NCI-H2171 (cell line): ENCODE results near the gene NRXN3.
"Not testable (repeated sequence)": the region's sequence is repeated elsewhere in the genome, so short reads cannot be mapped to it uniquely, and the experiment has no call there.

Experiments used
- DNase-seq: peaks from one replicate; lab custom pipeline; 2025; lab: John Stamatoyannopoulos, UW

NRXN3 gene

DNA sequence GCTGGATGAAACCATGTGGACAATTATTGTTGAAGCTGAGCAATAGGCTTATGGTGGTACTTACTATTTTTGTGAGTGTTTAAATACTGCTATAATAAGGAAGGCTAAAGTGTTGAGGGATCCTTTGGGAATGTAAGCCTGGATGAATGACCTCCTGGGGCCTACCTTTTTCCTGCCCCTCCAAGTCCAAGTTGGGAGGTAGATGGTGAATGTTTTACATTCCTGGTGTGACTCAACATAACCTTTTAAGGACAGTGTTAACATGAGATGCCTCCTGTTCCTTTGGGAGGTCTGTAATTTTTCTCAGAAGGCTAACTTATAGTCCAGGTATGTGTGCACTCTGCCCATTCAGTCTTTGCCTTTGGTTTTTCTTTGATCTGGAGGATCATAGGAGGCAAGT lies 315.9 kb downstream of the NRXN3 start:
- no peak for DNase-seq

DNA sequence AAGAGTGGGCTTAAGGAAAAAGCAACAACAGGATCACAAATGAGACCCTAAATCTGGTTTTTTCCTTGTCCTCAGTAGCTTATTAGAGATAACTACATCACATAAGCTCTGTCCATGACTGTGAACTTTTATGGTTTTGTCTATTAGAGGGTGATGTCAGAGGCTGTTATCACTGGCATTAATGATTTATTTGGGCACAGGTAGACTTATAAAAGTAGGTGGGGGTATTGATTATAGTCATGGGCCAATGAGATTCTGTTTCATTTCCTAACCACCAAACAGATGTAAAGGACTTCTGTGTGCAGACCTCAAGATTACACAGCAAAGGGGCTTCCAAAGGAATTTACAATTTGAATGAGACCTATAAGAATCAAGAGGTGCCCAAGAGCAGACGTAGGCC lies 316.4 kb downstream of the NRXN3 start:
- no peak for DNase-seq

DNA sequence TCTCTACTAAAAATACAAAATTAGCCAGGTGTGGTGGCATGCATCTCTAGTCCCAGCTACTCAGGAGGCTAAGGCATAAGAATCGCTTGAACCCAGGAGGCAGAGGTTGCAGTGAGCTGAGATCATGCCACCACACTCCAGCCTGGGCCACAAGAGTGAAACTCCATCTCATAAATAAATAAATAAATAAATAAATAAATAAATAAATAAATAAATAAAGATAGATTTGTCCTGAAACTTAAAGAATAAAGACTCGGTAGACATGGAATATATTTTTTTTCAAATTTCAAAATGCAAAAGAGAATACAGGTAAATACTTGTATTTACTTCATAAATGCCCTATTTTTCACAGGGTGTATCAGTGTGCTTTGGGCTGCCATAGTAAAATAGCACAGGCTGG lies 317.4 kb downstream of the NRXN3 start:
- DNase-seq, result not testable (repeated sequence)

DNA sequence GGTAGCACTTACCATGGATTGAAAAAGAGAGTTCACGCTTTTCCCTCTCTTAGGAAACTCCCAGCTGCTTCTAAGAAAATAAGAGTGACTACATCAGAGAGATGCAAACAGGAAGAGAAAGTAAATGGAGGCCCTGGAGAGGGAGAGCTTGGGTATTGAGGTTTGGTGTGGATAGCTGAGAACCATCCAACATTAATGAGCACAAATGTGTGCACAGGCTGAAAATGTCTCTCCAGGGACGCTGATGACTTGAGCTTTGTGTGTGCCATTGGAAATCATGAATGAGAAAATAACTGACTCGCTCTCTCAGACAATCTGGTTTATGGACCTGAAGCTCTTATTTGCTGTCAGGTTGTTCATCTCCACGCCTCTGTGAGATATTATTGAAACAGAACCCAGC lies 318.8 kb downstream of the NRXN3 start:
- no peak for DNase-seq

DNA sequence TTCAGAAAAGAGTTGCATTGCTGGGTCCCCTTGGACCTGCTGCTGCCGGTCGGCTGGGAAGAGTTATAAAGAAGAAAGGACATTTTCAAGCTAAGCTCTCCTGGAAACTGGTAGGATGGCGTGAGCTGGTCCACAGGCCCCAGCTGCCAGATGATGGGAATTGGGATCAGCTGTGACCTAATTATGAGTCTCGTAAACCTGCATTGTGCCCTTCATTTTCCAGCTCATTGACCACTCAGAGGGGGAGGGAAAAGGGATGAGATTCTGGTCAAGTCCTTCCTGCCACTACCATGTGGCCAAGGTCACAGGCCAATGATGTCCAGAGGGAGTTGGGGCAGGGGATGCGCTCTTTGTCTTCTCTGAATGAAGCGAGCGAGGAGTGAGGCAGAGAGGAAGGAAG lies 320.9 kb downstream of the NRXN3 start:
- no peak for DNase-seq

DNA sequence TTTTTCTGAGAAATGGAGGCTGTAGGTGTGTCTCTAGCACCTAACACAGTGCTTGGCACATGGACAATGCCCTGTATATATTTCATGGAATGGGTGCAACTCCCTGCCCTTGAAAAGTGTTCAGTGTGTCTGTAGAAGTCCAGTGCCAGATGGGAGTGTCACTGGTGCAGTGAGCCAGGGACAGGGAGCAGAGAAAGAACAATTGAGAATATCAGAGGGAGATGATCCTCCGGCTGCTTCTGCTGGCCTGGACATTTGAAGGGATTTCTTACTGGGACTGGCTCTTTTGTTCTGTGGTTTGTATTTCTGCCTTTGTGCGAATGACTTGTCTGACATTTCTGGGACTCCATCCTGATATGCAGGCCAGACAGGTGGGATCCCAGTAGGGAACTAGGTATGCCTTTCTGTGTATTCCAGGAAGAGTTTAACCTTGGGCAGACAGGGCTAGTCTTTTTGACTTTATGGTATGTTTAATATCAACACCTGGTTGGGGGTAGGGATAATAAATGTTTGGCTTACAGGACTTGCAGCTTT lies 328.0 kb downstream of the NRXN3 start:
- DNase-seq, result no peak

DNA sequence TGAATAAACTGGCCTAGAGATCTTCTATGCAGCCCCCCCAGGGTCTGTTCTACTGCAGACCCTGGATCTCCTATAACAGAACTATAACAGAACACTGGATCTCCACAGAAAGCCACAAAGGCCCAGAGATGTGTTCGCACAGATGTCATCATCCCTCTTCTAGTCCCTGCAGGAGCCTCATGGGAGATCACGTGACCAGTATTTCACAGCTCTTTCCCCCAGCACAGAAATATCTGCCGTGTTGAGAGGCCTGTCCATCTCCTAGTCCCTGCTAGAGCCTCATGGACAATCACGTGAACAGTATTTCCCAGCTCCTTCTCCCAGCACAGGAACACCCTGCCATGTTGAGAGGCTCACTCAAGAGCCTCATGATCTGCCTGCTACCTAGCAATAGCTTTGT lies 331.7 kb downstream of the NRXN3 start:
- DNase-seq, result no peak

DNA sequence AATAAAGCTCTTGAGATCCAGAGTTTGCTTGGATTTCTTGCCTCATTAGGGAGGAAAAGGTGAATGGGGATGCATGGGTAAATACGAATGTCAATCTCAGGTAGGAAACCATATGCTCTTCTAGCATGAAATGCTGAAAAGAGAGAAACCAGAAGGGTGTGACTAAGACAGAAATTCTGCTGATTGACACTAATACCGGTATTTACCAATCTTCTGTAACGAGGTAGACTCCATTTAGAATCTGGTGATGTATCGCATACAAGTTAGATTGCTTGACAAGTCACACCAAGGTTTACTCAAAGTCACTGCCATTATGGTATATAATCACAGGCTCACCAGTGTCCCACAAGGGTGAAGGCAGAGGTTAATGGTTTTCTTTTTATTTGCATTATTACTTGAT lies 337.9 kb downstream of the NRXN3 start:
- peak; percentile 35 for DNase-seq

DNA sequence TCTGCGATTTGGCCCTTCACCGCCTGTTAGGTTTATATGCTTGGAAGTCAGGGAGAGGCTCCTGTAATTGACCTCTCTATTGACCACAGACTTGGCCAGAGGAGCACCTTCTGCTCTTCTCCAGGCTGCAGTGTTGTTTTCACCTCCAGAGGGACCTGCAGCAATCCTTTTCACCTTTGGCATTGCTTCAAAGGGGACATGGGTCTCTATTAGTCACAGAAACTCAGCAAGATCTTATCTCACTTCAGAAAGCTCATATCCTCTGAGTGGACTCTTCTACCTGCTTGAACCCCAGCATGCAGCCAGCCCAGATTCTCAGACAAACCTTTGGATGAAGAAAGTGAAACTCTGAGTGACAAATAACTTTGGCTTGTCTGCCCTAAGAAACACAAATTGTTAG lies 339.3 kb downstream of the NRXN3 start:
- no peak for DNase-seq

DNA sequence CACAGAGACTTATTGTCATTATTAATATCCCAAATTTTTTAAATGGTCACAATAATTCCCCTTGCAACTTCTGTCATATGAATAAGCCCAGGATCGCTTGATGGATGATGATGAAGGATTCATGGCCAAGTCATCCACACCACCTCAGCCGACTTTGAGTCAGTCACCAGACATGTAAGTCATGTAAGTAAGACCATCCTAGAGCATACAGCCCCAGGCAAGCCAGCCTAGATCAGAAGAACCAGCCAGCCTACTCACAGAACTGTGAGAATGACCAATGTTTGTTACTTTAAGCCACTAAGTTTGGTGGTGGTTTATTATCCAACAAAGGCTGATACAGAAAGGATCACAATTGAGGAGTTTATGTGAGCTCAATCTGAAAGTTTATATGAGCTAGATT lies 341.8 kb downstream of the NRXN3 start:
- DNase-seq, result no peak

DNA sequence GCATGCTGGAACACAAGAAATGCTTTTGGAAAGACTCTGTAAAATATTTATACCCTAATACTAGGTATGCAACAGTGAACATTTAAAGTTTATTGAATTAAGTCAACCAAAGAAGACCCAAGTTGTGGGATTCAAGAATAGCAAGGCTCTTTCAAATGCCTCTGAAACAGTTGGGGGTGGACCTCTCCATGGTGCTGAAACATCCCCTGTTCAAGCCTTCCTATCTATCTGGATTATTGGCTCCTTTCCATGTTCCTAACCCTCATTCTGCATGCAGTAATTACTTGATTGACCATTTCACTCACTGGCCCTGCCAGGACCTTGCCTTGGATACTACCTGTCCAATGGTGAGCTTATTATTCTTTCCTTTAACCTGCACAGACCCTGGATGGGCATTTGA lies 349.7 kb downstream of the NRXN3 start:
- no peak for DNase-seq

DNA sequence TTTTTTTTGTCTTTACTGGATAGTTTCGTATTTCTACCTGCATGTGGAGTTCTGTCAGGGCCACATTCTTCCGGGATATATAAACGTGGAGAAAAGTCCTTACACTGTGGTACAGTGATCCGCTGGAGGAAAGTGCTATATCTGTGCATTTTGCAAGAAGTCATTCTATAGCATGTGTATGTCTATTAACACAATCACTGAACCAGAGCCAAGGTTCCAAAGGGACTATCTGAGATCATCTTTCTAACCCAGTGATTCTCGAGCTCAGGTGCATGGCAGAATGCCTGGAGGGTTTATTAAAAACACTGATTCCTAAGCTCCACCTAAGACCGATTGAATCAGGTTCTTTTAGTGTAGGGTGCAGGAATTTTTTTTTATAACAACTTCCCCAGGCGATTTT lies 354.0 kb downstream of the NRXN3 start:
- DNase-seq, result peak; percentile 81

DNA sequence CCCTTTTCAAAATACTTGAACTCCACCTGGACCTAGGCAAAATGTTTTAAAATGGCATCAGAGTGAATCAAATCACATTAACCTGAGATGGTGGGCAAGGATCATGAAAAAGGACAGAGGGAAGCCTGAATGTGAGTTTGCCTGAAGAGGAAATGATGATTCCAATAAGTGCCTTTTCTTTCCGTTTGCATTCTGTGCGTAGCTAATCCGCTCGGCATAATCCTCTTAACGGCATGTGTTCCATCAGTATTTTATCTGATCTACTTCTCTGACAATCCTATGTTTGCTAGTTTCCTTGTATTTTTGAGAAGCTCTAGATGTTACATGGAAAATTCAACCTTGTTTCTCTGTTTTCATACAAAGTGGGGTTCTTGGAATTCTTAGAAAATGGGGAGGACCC lies 354.6 kb downstream of the NRXN3 start:
- no peak for DNase-seq

DNA sequence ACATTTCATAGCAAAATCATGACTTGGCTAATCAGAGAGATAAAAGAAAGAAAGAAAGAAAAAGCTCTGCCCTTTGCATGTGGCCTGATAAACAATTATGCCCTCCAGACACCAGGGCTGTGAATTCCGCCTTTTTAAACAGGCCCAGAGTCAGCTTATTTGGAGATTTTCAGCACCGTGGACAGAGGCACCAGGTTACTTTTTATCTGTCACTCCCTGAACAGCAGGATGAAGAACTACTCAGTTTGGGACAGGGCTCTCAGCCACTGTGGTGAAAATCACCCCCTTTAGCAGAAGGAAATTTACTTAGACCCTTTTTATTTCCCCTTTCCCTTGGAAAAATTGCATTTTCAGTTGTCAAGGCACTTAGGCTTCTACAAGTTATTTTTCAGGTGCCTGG lies 359.9 kb downstream of the NRXN3 start:
- no peak for DNase-seq

DNA sequence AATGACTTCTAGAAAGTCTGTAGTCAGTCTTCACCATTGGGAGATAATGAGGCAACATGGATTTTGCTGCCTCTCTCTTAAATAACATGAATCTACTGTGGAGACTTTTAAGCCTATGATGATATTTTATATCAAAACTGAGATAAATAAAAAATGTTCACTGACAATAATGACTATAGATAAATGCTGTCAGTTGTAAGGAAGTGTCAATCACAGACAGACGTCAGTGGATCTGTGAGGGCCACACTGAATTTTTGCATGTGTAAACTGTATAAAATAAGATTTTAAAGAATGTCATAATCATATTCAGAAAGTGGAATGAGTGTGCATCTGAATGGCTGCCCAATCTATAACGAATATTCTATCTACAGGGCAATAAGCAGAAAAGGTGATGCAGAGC lies 364.0 kb downstream of the NRXN3 start:
- DNase-seq, result no peak

DNA sequence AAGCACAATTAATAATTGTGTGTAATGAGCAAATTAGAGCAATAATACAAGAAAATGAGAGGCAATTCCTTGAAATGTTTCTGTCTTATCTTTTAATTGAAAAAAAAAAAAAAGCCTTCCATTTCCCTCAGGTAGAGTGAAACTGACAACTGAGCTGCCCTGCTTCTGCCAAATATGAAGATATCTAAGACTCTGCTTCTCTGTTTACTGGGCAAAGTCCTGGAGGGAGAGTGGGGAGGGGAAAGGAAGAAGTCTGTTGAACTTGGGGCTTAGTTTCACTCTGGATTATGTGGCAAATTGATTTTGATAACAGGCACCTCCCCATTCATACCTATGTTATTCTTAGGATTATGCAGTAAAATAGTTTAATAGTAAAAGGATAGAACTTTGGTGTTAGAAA lies 364.9 kb downstream of the NRXN3 start:
- no peak for DNase-seq

DNA sequence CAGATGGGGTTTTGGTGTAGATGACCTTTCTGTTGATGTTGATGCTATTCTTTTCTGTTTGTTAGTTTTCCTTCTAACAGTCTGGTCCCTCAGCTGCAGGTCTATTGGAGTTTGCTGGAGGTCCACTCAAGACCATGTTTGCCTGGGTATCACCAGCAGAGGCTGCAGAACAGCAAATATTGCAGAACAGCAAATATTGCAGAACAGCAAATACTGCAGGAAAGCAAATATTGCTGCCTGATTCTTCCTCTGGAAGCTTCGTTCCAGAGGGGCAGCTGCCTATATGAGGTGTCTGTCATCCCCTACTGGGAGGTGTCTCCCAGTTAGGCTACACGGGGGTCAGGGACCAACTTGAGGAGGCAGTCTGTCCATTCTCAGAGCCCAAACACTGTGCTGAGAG lies 371.6 kb downstream of the NRXN3 start:
- DNase-seq, result not testable (repeated sequence)

DNA sequence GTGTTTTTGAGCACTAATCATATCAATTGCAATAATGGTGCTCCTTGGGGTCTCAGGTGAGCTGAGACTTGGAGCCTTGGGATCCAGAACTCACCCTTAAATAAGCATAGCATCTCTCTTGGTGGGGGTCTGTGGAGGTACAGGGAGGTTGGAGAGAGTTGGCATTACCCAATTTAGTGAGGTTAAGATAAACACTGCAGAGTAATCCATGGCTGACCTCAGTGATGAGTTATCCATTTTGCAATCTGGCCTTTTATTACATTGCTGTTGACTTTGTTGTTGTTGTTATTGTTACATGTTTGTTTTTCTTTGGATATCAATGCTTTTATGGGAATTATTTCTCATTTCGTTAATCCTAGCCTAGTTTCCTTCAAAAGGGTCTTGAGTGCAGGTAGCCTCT lies 373.3 kb downstream of the NRXN3 start:
- DNase-seq, result no peak

DNA sequence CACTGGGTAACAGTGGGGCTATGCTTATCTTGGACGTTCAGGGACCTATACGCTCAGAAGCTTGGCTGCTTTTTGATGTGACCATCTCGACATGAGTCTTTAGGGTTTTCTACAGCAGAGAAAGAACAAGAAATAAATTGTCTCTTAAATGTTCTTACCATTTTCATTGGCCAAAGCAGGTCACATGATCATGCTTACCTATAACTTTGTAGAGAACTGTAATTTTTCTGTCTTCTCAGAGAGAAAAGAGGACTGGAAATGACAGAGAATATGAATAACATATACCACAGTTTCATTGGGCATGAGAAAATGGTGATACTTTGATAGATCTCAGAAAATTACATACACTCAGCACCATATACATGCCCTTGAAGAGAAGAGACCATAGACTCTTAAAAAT lies 390.9 kb downstream of the NRXN3 start:
- DNase-seq, result no peak

DNA sequence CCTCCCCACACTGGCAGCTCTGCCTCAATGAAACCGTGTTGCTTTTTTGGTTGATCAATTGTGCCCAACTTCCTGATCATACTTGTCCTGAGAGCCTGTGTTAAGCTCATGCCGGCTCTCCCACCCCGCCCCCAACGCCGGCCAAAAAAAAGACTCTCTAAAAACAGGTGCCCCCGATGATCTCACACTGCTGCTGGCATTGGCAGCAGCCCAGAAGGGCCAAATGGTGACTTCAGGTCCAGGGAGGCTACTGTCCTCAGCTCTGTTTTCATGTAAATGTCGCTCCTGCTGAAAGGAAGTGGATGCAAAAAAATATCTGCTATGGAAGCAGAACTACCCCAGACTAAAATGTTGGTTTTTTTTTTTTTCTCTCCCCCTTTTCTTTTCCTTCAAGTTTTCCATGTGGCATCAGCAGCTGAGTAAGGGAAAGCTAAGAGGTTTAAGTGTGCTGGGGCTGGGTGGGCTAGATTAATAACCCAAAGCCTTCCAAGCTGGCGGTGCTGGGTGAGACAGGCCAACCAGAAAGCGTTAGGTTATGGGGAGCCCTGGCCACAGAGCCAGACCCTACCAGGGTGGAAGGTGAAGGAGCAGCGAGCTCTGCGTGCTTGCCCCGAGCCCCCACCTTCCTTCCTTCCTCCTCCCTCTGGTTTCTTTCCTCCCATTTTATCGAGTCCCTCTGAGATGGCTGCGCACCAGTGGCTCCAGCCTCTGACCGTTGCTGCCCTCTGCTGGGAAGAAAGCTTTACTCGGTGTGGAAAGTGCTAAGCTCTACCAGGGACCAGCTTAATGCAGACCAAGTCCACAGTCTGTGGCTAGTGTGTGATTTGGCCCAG lies 396.1 kb downstream of the NRXN3 start:
- DNase-seq, result peak; percentile 83

DNA sequence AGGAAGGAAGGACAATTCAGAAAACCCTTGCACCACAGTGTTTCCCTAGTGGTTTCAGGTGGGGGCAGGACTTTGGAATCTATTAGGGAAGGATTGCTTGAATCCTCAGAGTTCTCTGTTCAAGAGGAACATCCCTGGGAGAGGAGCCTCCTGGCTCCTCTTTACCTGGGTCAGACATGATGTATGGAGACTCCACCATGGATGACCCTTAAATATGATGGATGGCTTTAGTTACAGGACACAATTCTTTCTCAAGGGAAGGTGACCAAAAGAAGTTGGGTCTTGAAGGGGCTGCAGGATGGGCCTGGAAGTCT lies 396.6 kb downstream of the NRXN3 start:
- no peak for DNase-seq

DNA sequence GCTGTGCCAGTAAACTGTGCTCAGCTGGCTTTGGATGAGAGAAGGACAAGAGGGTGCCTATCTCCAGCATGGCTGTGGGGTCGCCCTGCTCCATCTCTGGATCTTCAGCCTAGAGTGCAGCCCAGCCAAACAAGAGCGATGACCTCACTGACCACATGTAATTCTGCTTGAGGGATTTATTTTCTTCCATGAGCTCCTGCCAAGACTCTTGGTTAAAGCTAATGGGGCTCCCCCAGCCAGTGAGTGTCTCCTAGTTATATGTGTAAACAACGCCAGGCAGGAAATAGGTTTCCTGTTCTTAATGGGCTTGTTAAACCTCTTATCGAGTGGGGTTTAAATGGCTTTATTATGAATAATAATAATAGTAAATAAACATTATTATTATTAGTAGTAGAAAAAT lies 397.2 kb downstream of the NRXN3 start:
- no peak for DNase-seq

DNA sequence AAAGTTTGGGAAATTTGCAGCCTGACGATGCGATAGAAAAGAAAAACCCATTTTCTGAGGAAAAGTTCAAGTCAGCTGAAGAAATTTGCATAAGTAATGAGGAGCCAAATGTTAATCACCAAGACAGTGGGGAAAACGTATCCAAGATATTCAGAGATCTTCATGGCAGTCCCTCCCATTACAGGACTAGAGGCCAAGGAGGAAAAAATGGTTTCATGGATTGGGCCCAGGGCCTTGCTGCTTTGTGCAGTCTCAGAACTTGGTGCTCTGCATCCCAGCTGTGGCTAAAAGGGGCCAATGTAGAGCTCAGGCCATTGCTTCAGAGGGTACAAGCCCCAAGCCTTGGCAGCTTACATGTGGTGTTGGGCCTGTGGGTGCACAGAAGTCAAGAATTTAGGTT lies 403.6 kb downstream of the NRXN3 start:
- DNase-seq, result not testable (repeated sequence)

DNA sequence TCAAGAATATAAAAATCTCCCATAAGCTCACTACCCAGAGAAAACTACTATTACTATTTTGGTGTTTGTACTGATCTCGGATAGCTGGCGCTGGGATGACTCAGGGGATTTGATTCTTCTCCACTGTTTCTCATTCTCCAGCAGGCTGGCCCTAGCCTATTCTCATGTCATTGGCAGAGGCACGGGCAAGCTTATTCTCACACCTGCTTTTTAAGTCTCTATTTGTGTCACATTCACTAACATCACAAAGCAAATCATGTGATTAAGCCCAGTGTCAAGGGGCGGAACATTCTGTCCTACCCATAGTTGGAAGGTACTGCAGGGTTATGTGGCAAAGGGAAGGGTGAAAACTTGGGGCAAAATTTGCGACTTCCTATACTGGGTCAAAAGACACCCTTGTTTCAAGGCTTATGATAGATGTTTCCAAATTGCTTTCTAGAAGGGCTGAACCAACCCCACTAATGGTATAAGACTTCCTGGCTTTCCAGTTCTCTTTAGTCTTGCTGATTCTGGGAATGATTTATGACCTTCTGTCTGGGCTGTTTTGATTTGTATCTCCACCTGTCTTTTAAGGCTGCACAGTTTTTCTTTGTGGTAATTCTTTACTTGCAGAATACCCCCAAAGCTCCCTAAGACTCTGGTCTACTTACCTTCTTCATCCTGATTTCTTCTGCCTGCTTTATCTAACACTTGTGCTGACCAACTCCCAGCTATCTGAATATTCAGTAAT lies 406.4 kb downstream of the NRXN3 start:
- DNase-seq, result no peak
